ENCODE results near the gene SP1. TPM values are rescaled to one million over a fixed set of nuclear protein-coding genes. Genes with fewer than 3 reads are reported as not detected.

SP1 gene
- total RNA-seq (2022; extraction: Qiagen RNA extraction) = 18.6 to 26.9 TPM (median 22.5 TPM) in 5 replicates

GRCh38 chr12:53380104-53380793 lies at the start of gene SP1:
Gene SP1, plus strand, starts transcription at chr12:53380176. Its CDS starts 116 bp downstream, at chr12:53380292.

GRCh38 chr12:53336181-53336681 lies 43.7 kb upstream of the SP1 start, which contains the start of gene SP7:
Gene SP7, minus strand, starts transcription at chr12:53336354. Its CDS starts 708 bp downstream, at chr12:53335646.

GRCh38 chr12:53423597-53423996 lies 43.6 kb downstream of the SP1 start, which contains the start of gene AMHR2:
Gene AMHR2, plus strand, starts transcription at chr12:53423855. Its CDS starts 80 bp downstream, at chr12:53423935.

GRCh38 chr12:53441040-53441833 lies 61.3 kb downstream of the SP1 start, which contains the start of gene PRR13:
Gene PRR13, plus strand, starts transcription at chr12:53441734. Its CDS starts 981 bp downstream, at chr12:53442715.

GRCh38 chr12:53451661-53452158 lies 71.7 kb downstream of the SP1 start, which contains the start of gene PCBP2:
Gene PCBP2, plus strand, starts transcription at chr12:53452102. Its CDS starts 2,699 bp downstream, at chr12:53454801.

Other genes with a start within 250 kb of the SP1 start
- gene ZNF740, start 199.5 kb upstream of the SP1 start, total RNA-seq (2022; extraction: Qiagen RNA extraction) = 12.2 to 17.3 TPM (median 15.5 TPM) in 5 replicates
- gene CSAD, start 199.3 kb upstream of the SP1 start, total RNA-seq (2022; extraction: Qiagen RNA extraction) = 4.0 to 6.4 TPM (median 6.1 TPM) in 5 replicates
- gene ITGB7, start 172.9 kb upstream of the SP1 start, total RNA-seq (2022; extraction: Qiagen RNA extraction) = 0.13 to 0.59 TPM (median 0.33 TPM) in 5 replicates
- 25.9 to 32.6 TPM (median 30.7 TPM) in 5 replicates for gene RARG, start 148.0 kb upstream of the SP1 start, total RNA-seq (2022; extraction: Qiagen RNA extraction)
- 15.3 to 23.5 TPM (median 19.9 TPM) in 5 replicates for gene ESPL1, start 111.9 kb upstream of the SP1 start, total RNA-seq (2022; extraction: Qiagen RNA extraction)
- gene PFDN5, start 84.6 kb upstream of the SP1 start, total RNA-seq (2022; extraction: Qiagen RNA extraction) = 472 to 519 TPM (median 490 TPM) in 5 replicates
- 75.1 to 107 TPM (median 97.5 TPM) in 5 replicates for gene MYG1, start 80.5 kb upstream of the SP1 start, total RNA-seq (2022; extraction: Qiagen RNA extraction)
- gene AAAS, start 58.6 kb upstream of the SP1 start, total RNA-seq (2022; extraction: Qiagen RNA extraction) = 76.4 to 83.0 TPM (median 81.6 TPM) in 5 replicates
- gene SP7, start 43.8 kb upstream of the SP1 start, total RNA-seq (2022; extraction: Qiagen RNA extraction) = 0.08 TPM in 1 of 5 replicates, not detected in the others
- 1.0 to 2.1 TPM (median 1.4 TPM) in 5 replicates for gene AMHR2, start 43.7 kb downstream of the SP1 start, total RNA-seq (2022; extraction: Qiagen RNA extraction)
- 307 to 394 TPM (median 366 TPM) in 5 replicates for gene PRR13, start 61.6 kb downstream of the SP1 start, total RNA-seq (2022; extraction: Qiagen RNA extraction)
- gene PCBP2, start 71.9 kb downstream of the SP1 start, total RNA-seq (2022; extraction: Qiagen RNA extraction) = 625 to 659 TPM (median 634 TPM) in 5 replicates
- gene MAP3K12, start 119.3 kb downstream of the SP1 start, total RNA-seq (2022; extraction: Qiagen RNA extraction) = 10.1 to 18.8 TPM (median 17.3 TPM) in 5 replicates
- gene TARBP2, start 121.1 kb downstream of the SP1 start, total RNA-seq (2022; extraction: Qiagen RNA extraction) = 40.6 to 62.1 TPM (median 60.8 TPM) in 5 replicates
- gene NPFF, start 127.3 kb downstream of the SP1 start, total RNA-seq (2022; extraction: Qiagen RNA extraction) = not detected in 5 replicates
- gene ATF7, start 246.2 kb downstream of the SP1 start, total RNA-seq (2022; extraction: Qiagen RNA extraction) = 16.3 to 18.9 TPM (median 17.7 TPM) in 5 replicates